H9 (cell line): ENCODE measurements around the gene MDFI. TPM values are rescaled to one million over a fixed set of nuclear protein-coding genes. Genes with fewer than 3 reads are reported as not detected.

Experiments
- DNase-seq: peaks from one replicate; pipeline ENCODE4 v3.0.0-alpha.2; 2017
- H2AFZ ChIP-seq: one replicate; pipeline ENCODE4 v1.6.1; 2013; ENCODE audit warnings: mild to moderate bottlenecking, low read length, control low read depth, moderate library complexity
- H2AK5ac ChIP-seq: 2 replicates; pipeline ENCODE4 v1.6.1; 2013; ENCODE audit warnings: low read length, control low read depth, mixed read lengths; ENCODE audit not compliant: insufficient read length
- H2BK120ac ChIP-seq: one replicate; pipeline ENCODE4 v1.6.1; 2013; ENCODE audit warnings: low read depth, mild to moderate bottlenecking, low read length, control low read depth, inconsistent platforms; ENCODE audit not compliant: poor library complexity, severe bottlenecking
- H2BK12ac ChIP-seq: 2 replicates; pipeline ENCODE4 v1.6.1; 2013; ENCODE audit warnings: low read length, control low read depth, mixed read lengths, low read depth; ENCODE audit not compliant: insufficient read length
- H2BK15ac ChIP-seq: 2 replicates; pipeline ENCODE4 v1.6.1; 2013; ENCODE audit warnings: low read depth, low read length, control low read depth
- H2BK20ac ChIP-seq: one replicate; pipeline ENCODE4 v1.6.1; 2013; ENCODE audit warnings: low read depth, mild to moderate bottlenecking, low read length, control low read depth, inconsistent platforms; ENCODE audit not compliant: poor library complexity, severe bottlenecking
- H2BK5ac ChIP-seq: 2 replicates; pipeline ENCODE4 v1.6.1; 2013; ENCODE audit warnings: low read length, control low read depth, mixed read lengths; ENCODE audit not compliant: insufficient read length
- H3K14ac ChIP-seq: 2 replicates; pipeline ENCODE4 v1.6.1; 2013; ENCODE audit warnings: low read length, control low read depth; ENCODE audit not compliant: insufficient read depth
- H3K18ac ChIP-seq: 2 replicates; pipeline ENCODE4 v1.6.1; 2013; ENCODE audit warnings: low read depth, mild to moderate bottlenecking, mixed read lengths, low read length, control low read depth; ENCODE audit not compliant: insufficient read length
- H3K23ac ChIP-seq: 2 replicates; pipeline ENCODE4 v1.6.1; 2013; ENCODE audit warnings: low read length, control low read depth, mixed read lengths, low read depth; ENCODE audit not compliant: insufficient read length
- H3K23me2 ChIP-seq: 2 replicates; pipeline ENCODE4 v1.6.1; 2013; ENCODE audit warnings: low read depth, mild to moderate bottlenecking, mixed read lengths, low read length, control low read depth; ENCODE audit not compliant: insufficient read length, poor library complexity, severe bottlenecking
- H3K27ac ChIP-seq: 2 replicates; pipeline ENCODE4 v1.5.1; 2013; ENCODE audit warnings: low read length, control low read depth, mixed read lengths, low read depth; ENCODE audit not compliant: insufficient read length
- H3K27me3 ChIP-seq: 2 replicates; pipeline ENCODE4 v1.6.1; 2013; ENCODE audit warnings: low read length, control low read depth, inconsistent platforms; ENCODE audit not compliant: insufficient read depth
- H3K4ac ChIP-seq: 2 replicates; pipeline ENCODE4 v1.6.1; 2013; ENCODE audit warnings: low read depth, mild to moderate bottlenecking, control low read depth, inconsistent platforms, low read length, moderate library complexity
- H3K4me1 ChIP-seq: 2 replicates; pipeline ENCODE4 v1.6.1; 2013; ENCODE audit warnings: low read length, control low read depth, inconsistent platforms; ENCODE audit not compliant: insufficient read depth
- H3K4me2 ChIP-seq: 2 replicates; pipeline ENCODE4 v1.6.1; 2013; ENCODE audit warnings: low read length, control low read depth, mixed read lengths; ENCODE audit not compliant: insufficient read length, insufficient read depth
- H3K56ac ChIP-seq: 2 replicates; pipeline ENCODE4 v1.6.1; 2013; ENCODE audit warnings: low read depth, mild to moderate bottlenecking, mixed read lengths, low read length, control low read depth; ENCODE audit not compliant: insufficient read length
- H3K79me1 ChIP-seq: 2 replicates; pipeline ENCODE4 v1.6.1; 2013; ENCODE audit warnings: low read depth, mild to moderate bottlenecking, moderate library complexity, low read length, control low read depth, inconsistent platforms; ENCODE audit not compliant: insufficient read depth, poor library complexity, severe bottlenecking
- H3K79me2 ChIP-seq: 2 replicates; pipeline ENCODE4 v1.6.1; 2013; ENCODE audit warnings: low read length, control low read depth, inconsistent platforms; ENCODE audit not compliant: insufficient read depth
- H3K9ac ChIP-seq: 2 replicates; pipeline ENCODE4 v1.6.1; 2013; ENCODE audit warnings: low read length, control low read depth, mixed read lengths; ENCODE audit not compliant: insufficient read length; ENCODE audit errors: extremely low read depth
- H3K9me3 ChIP-seq: one replicate; pipeline ENCODE4 v1.6.1; 2013; ENCODE audit warnings: low read depth, low read length, inconsistent platforms; ENCODE audit not compliant: control insufficient read depth
- H3T11ph ChIP-seq: one replicate; pipeline ENCODE4 v1.6.1; 2013; ENCODE audit warnings: mild to moderate bottlenecking, low read length, control low read depth, inconsistent platforms
- H4K20me1 ChIP-seq: one replicate; pipeline ENCODE4 v1.6.1; 2013; ENCODE audit not compliant: control insufficient read depth, insufficient read length, insufficient read depth
- H4K5ac ChIP-seq: 2 replicates; pipeline ENCODE4 v1.6.1; 2013; ENCODE audit warnings: low read depth, mild to moderate bottlenecking, mixed read lengths, low read length, control low read depth; ENCODE audit not compliant: insufficient read length
- H4K8ac ChIP-seq: replicated peaks from 2 replicates; pipeline ENCODE4 v1.6.1; 2013; ENCODE audit warnings: low read length, control low read depth, mixed read lengths, low read depth; ENCODE audit not compliant: insufficient read length
- H4K91ac ChIP-seq: 2 replicates; pipeline ENCODE4 v1.6.1; 2013; ENCODE audit warnings: low read depth, mild to moderate bottlenecking, moderate library complexity, mixed read lengths, low read length, control low read depth; ENCODE audit not compliant: insufficient read length
- H3K27ac Mint-ChIP-seq, 3 experiments: 2 replicates in 2 of 3; 3 replicates in 1 of 3; pipeline ENCODE4 v1.8.0; 2020 to 2021; ENCODE audit warnings: mixed read lengths in 3 of 3, mild to moderate bottlenecking in 1 of 3, moderate library complexity in 1 of 3
- H3K27me3 Mint-ChIP-seq: 2 replicates; pipeline ENCODE4 v1.8.0; 2021; ENCODE audit warnings: low read depth, mild to moderate bottlenecking, moderate library complexity, mixed read lengths
- H3K36me3 Mint-ChIP-seq, 3 experiments: 2 replicates in 2 of 3; 3 replicates in 1 of 3; pipeline ENCODE4 v1.8.0; 2020 to 2021; ENCODE audit warnings: low read depth in 3 of 3, mixed read lengths in 3 of 3; ENCODE audit not compliant: insufficient read depth in 1 of 3
- H3K4me1 Mint-ChIP-seq, 2 experiments: 2 replicates each; pipeline ENCODE4 v1.8.0; 2020; ENCODE audit warnings: mixed read lengths in 2 of 2
- H3K4me3 Mint-ChIP-seq, 2 experiments: 2 replicates in 1 of 2; 3 replicates in 1 of 2; pipeline ENCODE4 v1.8.0; 2020 to 2021; ENCODE audit warnings: mild to moderate bottlenecking in 2 of 2, mixed read lengths in 2 of 2, moderate library complexity in 1 of 2
- H3K9me3 Mint-ChIP-seq, 2 experiments: 2 replicates in 1 of 2; 3 replicates in 1 of 2; pipeline ENCODE4 v1.8.0; 2020; ENCODE audit warnings: mild to moderate bottlenecking in 2 of 2, mixed read lengths in 2 of 2, moderate library complexity in 1 of 2
- CTCF ChIP-seq: fragments of 200-600 bp; sonication (generic); conservative IDR thresholded peaks from 3 replicates; pipeline ENCODE4 v1.8.0; 2021; ENCODE audit warnings: antibody characterized with exemption, mild to moderate bottlenecking
- WGBS: extraction: QIAGEN DNeasy Blood & Tissue Kit; methylation state at CpG from one replicate; pipeline ENCODE4 v1.1.7; 2013; ENCODE audit warnings: missing lambda C conversion rate, low lambda C conversion rate, mixed read lengths; ENCODE audit not compliant: insufficient read length; ENCODE audit errors: extremely low coverage; 5-methylcytosine and 5-hydroxymethylcytosine counted together
- total RNA-seq: library from RNA; stranded (reverse); gene quantifications from 2 replicates; pipeline ENCODE4 v1.2.1, GENCODE V29; 2021

MDFI gene
- total RNA-seq, 1 experiment from 2014 or later: 45.0 TPM

GRCh38 chr6:41644297-41644879 lies 6.1 kb downstream of the MDFI start:
- Histone ChIP-seq H3K9me3 (no peaks in the 10 kb centered on the region), H2BK5ac (no peak overlapping the region), H2BK12ac (no peak overlapping the region), H3T11ph (no peak overlapping the region), H3K79me1 (no peaks in the 10 kb centered on the region), H4K20me1 (no peaks in the 10 kb centered on the region), H2BK15ac (no peak overlapping the region), H2BK20ac (no peak overlapping the region), H3K4me1 (peaks cover 9% of the 10 kb centered on the region; the same call in 1 of the 2 replicates), H3K14ac (no peak overlapping the region; the same call in 1 of the 2 replicates), H3K9ac (no peak overlapping the region), H3K56ac (no peak overlapping the region), H3K4ac (no peak overlapping the region), H2AK5ac (no peak overlapping the region), H4K91ac (no peak overlapping the region), H3K23ac (no peak overlapping the region), H2BK120ac (no peak overlapping the region), H2AFZ (no peak overlapping the region), H3K27ac (no peak overlapping the region), H3K23me2 (no peaks in the 10 kb centered on the region), H3K27me3 (no peaks in the 10 kb centered on the region; the same call in 1 of the 2 replicates), H3K4me2 (no peak overlapping the region), H4K8ac (no peak overlapping the region), H4K5ac (no peak overlapping the region), H3K18ac (no peak overlapping the region), H3K79me2 (no peaks in the 10 kb centered on the region; the same call in 1 of the 2 replicates)
- no CpG with 5 or more reads among the region's 4 CpGs for WGBS
- TF ChIP-seq CTCF: no peak
- Mint-ChIP-seq H3K9me3 (no peaks in the 10 kb centered on the region; a peak in 1 of 5 replicates), H3K27ac (peak overlapping the region in 1 of 3 experiments; percentile 12; a peak in 1 of 7 replicates), H3K4me3 (peak overlapping the region; percentile 14 to 60; a peak in 4 of 5 replicates), H3K4me1 (peaks cover 51 to 59% of the 10 kb centered on the region in 2 experiments), H3K36me3 (peaks cover 28 to 42% (median 40%) of the 10 kb centered on the region in 3 experiments), H3K27me3 (peaks cover 25% of the 10 kb centered on the region)
- DNase-seq: no peak
